DOHH2 (cell line): ENCODE data around the gene BMP6.

Experiments
- EZH2phosphoT487 ChIP-seq: fragments of 200-600 bp; sonication (generic); IDR thresholded peaks from 2 replicates; pipeline ENCODE4 v1.6.1; 2017; ENCODE audit warnings: borderline replicate concordance, mild to moderate bottlenecking, antibody characterized with exemption, low read length, moderate library complexity, mixed read lengths
- TF ChIP-seq, protein P1 (sequence below): fragments of 200-600 bp; sonication (generic); IDR thresholded peaks from one replicate; pipeline ENCODE4 v1.5.1; 2014; ENCODE audit warnings: antibody characterized with exemption, mild to moderate bottlenecking, low read depth, low read length; ENCODE audit not compliant: poor library complexity, severe bottlenecking

DNA sequence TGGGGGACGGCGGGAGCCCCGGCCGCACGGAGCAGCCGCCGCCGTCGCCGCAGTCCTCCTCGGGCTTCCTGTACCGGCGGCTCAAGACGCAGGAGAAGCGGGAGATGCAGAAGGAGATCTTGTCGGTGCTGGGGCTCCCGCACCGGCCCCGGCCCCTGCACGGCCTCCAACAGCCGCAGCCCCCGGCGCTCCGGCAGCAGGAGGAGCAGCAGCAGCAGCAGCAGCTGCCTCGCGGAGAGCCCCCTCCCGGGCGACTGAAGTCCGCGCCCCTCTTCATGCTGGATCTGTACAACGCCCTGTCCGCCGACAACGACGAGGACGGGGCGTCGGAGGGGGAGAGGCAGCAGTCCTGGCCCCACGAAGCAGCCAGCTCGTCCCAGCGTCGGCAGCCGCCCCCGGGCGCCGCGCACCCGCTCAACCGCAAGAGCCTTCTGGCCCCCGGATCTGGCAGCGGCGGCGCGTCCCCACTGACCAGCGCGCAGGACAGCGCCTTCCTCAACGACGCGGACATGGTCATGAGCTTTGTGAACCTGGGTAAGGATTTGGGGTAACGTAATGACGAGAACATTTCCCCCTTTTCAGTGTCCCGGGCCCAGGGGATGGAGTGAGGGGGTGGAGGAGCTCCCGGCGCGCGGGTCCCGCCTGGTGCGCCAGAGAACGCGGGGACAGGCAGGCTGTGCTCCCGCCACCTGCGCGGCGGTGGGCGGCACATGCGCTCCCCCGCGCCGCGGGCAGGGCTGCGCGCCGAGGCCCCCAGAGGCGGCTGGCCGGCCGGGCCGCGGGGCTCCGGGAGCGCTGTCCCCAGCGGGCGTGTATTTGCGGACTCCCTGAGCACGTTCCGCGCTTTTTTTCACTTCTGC is 1.4 kb downstream of the BMP6 start:
- TF ChIP-seq, protein P1, sequence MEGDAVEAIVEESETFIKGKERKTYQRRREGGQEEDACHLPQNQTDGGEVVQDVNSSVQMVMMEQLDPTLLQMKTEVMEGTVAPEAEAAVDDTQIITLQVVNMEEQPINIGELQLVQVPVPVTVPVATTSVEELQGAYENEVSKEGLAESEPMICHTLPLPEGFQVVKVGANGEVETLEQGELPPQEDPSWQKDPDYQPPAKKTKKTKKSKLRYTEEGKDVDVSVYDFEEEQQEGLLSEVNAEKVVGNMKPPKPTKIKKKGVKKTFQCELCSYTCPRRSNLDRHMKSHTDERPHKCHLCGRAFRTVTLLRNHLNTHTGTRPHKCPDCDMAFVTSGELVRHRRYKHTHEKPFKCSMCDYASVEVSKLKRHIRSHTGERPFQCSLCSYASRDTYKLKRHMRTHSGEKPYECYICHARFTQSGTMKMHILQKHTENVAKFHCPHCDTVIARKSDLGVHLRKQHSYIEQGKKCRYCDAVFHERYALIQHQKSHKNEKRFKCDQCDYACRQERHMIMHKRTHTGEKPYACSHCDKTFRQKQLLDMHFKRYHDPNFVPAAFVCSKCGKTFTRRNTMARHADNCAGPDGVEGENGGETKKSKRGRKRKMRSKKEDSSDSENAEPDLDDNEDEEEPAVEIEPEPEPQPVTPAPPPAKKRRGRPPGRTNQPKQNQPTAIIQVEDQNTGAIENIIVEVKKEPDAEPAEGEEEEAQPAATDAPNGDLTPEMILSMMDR: no peak
- TF ChIP-seq EZH2phosphoT487: peak; percentile 98
